IPS-18c (cell line): ENCODE data around the gene RASD1.
"Not testable (repeated sequence)": the region's sequence is repeated elsewhere in the genome, so short reads cannot be mapped to it uniquely, and the experiment has no call there.

Experiments
- H3K4me3 ChIP-seq: 2 replicates; pipeline ENCODE4 v1.7.0; 2013; ENCODE audit warnings: low read depth, mild to moderate bottlenecking, low read length, moderate library complexity; ENCODE audit not compliant: insufficient read depth
- H3K9me3 ChIP-seq: one replicate; pipeline ENCODE4 v1.6.1; 2013; ENCODE audit warnings: mild to moderate bottlenecking, low read length, moderate library complexity; ENCODE audit not compliant: control insufficient read depth, insufficient read depth

Gene RASD1

DNA sequence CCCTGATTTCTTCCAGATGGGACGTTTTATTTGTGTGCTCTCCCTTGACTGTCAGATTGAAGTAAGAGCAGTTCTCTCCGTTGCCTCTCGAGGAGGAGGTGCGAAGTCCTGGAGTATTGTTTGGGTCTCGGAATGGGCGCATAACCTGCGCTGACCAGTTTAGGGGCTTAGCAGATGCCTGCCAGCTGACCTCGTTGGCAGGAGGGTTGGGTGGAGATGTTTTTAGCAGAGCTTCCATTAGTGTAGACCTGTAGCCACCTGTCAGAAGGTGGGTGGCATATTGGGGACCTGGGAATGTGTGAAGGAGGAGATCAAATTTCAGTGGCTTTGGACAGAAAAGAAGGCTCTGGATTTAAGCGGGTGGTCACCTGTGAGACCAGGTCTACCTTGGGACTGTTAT, 3.6 kb downstream of the RASD1 start:
- H3K9me3 ChIP-seq: no peaks in the 10 kb centered on the region
- no peak overlapping the region for H3K4me3 ChIP-seq

DNA sequence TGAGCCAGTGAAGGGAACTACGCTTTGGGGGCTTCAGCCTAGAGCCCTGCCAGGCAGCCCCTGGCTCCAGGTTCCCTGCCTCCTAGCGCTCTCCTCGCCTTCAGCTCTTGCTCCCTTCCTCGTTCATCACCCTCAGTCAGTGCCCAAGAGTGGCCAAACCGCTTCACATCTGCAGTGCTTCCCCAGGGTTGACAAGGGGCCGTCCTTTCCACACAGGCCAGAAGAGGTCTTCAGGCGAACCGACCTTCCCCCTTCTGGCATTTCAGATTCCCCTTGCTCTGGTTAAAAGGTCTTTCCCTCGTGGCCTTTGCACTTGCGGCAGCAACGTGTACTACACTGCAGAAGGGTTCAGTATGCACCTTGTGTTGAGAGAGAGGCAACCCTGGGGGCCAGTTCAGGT, 4.1 kb downstream of the RASD1 start:
- no peak overlapping the region for H3K4me3 ChIP-seq
- no peaks in the 10 kb centered on the region for H3K9me3 ChIP-seq

DNA sequence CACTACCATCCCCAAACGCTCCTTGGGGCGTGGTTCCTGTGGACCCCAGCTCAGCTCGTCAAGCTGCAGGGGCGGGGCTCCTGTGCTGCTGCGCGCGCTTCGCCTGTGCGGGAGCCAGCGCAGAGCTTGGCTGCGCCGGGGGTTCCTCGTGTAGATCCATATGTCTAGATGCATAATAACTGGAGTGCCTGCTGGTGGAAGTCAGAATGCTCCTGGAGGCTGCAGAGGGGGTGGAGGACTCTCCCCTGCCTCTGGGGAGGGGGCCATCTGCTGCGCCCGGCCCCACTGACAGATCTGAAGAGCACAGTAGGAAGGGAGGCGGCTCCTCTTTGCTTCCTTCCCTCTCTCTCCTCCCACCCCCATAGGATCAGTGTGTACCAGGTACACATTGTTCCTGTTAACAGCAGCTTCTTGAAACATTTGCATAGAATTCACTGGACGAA, 4.6 kb downstream of the RASD1 start:
- no peak overlapping the region for H3K4me3 ChIP-seq
- no peaks in the 10 kb centered on the region for H3K9me3 ChIP-seq

DNA sequence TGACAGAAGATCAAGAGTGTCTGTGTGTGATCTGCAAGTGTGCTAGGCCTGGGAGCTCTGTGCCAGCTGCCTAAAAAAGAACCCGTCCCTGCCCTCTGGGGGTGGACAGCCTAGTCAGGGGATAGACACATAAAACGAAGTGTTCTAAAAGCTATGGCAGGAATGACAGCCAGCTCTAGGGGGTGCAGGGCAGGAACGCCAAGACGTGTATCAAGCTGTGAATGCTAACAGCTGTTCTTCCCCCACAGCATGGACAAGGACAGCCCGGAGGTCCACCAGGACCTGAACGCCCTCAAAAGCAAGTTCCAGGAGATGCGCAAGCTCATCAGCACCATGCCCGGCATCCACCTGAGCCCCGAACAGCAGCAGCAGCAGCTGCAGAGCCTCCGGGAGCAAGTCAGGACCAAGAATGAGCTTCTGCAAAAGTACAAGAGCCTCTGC, 5.1 kb downstream of the RASD1 start:
- Histone ChIP-seq H3K4me3 (no peak overlapping the region), H3K9me3 (no peaks in the 10 kb centered on the region)

DNA sequence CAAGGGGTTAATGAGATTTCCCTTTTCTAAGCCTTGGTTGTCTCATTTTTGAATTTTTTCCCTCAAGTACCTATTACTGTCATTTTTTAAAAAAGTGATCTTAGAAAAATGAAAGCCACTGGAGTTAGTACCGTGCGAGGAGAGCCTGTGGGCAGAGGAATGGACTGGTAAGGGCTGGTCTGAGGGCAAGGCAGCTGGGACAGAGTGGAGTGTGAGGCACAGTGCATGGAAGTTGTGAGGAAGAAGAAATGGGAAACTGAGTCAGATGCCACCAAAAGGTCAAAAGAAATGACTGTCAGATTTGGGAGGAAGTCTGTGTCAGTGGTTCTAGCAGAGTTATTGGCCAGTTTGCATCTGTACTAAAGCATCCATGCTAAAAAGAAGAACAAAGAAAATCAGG, 8.2 kb downstream of the RASD1 start:
- Histone ChIP-seq H3K9me3 (no peaks in the 10 kb centered on the region), H3K4me3 (no peak overlapping the region)

DNA sequence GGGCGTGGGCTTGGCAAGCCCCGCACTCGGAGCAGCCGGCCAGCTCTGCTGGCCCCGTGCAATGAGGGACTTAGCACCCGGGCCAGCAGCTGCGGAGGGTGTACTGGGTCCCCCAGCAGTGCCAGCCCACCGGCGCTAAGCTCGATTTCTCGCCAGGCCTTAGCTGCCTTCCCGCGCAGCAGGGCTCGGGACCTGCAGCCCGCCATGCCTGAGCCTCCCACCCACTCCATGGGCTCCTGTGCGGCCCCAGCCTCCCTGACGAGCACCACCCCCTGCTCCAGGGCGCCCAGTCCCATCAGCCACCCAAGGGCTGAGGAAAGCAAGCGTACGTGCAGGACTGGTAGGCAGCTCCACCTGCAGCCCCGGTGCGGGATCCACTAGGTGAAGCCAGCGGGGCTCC, 9.8 kb downstream of the RASD1 start:
- not testable (repeated sequence) for H3K4me3 ChIP-seq, H3K9me3 ChIP-seq

DNA sequence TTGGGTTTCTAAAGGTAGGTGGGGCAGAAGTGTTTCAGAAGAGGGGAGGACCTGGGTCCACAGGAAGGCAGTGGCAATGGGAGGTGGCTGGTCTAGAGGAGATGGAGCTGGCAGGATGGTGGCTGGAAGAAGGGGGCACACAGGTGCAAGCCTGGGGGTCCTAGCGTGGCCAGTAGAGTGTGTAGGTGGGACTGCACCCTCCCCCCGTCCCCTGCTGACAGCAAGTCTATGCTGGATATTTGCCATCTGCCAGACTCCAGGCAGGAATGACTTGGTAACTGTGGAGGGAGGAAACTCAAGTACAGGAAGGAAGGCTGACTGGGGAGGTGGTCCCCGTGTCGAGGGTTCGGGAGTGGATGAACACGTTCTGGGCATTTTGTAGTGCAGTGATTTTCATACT, 10.8 kb downstream of the RASD1 start:
- no peaks in the 10 kb centered on the region for H3K9me3 ChIP-seq
- H3K4me3 ChIP-seq: no peak overlapping the region

DNA sequence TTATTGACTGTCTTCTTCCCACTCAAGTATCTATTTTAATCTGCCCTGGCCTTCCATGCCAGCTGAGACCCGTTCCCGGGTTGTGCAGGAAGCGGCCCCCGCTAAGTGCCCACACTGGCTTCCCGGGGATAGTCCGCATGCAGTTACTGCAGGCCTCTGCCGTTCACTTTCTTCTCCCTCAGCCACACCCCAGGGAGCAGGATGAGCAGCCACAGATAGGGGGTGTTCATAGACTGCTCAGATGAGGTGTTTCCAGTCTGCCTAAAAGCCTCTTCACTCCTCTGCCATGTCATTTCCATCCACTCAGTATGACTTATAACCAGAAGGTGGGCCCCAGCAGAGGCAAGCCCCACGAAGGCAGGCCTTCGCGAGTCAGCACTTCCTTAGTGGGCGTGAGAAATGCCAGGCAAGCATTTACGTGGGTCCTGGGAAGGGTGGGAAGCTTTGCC, 11.7 kb downstream of the RASD1 start:
- Histone ChIP-seq H3K4me3 (no peak overlapping the region), H3K9me3 (no peaks in the 10 kb centered on the region)

DNA sequence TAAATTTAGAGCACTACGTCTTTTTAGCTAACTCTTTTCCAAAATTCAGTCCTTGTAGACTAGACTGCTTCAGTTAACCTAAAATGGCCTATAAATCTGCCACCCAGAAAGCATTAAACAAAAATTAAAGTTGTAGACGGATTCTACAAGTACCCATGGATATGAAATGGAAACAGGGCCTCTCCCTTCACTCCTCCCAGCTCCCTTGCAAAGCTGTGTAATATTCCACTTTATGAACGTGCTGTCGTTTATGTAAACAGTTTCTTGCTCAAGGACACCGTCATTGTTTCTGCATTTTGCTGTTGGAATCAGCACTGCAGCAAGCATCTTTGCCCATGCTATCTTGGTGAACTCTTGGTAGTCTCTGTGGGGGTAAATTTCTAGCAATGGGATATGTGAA, 14.3 kb downstream of the RASD1 start:
- Histone ChIP-seq H3K4me3 (no peak overlapping the region), H3K9me3 (no peaks in the 10 kb centered on the region)

DNA sequence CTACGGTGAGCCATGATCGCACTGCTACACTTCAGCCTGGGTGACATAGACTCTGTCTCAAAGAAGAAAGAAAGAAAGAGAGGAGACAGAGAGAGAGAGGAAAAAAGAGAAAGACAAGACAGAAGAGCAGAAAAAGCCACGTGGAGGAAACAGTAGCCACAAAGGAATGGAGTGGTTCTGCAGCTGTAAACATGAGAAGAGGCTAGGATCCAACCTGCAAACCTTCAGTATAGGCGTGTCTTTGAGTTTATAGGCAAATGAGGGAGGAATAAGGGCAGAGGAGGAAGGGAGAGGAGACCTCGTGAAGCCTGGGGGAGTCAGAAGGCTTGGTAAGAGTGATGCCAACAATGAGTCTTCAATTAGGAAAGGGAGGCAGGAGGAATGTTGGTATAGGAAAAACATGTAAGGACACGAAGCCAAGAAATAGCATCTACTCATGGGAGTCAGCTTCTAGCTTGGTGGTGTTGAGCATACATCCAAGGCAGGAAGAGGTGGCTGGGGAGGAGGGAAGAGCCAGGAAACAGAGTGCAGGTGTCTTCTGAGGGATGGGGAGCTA, 15.5 kb downstream of the RASD1 start:
- Histone ChIP-seq H3K4me3 (no peak overlapping the region), H3K9me3 (no peaks in the 10 kb centered on the region)

DNA sequence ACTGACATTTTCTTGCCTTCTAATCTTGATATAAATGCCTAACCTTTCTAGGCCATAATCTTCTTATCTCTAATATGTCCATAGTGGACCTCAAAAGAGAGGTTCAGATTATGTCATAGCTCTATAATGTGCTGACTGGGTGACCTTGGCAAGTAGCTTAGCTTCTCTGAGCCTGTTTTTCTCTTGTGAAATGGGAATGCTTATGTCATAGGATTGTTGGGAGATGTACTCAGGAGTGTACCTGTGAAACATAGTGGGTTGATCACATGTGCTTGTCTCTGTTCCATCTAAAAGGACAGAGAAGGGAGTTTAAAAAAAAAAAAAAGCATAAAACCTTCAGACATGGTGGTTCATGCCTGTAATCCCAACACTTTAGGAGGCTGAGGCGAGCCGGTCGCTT, 17.0 kb downstream of the RASD1 start:
- no peaks in the 10 kb centered on the region for H3K9me3 ChIP-seq

DNA sequence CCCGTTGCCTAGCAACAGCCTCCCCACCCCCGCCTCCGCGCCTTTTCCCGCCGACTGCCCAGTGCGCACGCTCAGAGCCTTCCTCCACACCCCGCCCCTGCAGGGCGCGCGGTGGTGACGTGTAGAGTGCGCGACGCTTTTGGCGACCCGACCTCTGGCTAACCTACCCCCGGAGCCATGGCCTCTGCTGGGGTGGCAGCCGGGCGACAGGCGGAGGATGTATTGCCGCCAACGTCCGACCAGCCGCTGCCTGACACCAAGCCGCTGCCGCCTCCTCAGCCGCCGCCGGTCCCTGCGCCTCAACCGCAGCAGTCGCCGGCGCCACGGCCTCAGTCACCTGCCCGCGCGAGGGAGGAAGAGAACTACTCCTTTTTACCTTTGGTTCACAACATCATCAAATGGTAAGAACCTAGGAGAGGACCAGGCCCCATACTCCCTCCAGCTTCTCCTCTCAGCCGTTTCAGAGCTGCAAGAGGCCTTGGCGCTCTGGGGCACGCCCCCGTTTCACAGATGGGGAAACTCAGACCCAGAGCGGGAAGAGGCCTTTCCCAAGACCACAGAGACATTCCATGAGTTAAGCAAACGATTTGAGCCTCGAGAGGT, 19.2 kb downstream of the RASD1 start, which contains the start of gene MED9:
Gene MED9 (plus strand): TSS at position 136 of the 603 bp plus-strand sequence. CDS start 42 bp downstream, at position 178.
- no peaks in the 10 kb centered on the region for H3K9me3 ChIP-seq
- H3K4me3 ChIP-seq: peak within 1 kb of the TSS; percentile 99

More for the DNA sequence above, 17.0 kb downstream of the RASD1 start:
- H3K4me3 ChIP-seq: no peak overlapping the region

DNA sequence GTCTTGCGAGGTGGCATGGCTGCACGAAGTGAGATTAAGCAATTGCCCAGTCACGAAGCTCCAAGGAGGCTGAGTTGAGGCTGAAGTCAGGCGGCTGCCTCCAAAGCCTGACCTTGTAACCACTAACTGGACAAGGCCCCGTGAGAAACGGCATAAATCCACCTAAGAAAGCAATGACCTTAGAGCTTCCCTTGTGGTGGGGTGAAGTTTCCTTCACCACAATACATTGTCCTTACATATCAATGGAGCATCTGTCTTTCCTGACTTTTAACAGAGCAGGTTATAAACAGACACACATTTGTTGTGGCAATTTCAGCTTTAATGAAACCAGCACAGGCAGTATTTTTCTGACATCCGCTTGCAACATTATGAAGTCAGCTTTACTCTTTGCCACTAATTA, 21.9 kb downstream of the RASD1 start:
- no peaks in the 10 kb centered on the region for H3K9me3 ChIP-seq
- H3K4me3 ChIP-seq: no peak overlapping the region

DNA sequence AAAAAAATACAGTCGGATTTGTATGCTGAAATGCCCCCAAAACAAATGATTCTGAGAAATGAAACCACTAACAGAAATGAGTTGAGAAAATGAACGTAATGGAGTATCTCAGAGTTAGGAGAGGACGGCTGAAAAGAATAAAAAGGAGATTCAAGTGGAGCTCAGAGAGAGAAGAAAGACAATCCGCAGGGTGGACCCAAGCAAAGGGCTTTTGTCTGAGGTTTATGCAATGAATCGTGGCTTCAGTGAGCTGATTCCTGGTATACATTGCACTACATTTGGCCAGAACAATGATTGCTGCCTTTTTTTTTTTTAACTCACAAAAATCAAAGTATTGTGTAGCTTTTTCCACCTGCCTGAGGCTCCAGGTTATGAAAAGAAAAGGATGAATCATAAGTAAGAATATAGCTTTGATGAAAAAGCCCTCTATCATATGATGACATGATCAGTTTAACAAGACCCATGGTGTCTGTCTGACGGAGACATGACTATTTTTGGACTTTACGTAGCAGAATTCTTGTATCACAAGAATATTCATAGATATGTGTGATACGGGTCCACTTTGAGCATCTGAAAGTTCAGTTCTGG, 23.8 kb downstream of the RASD1 start:
- no peak overlapping the region for H3K4me3 ChIP-seq
- H3K9me3 ChIP-seq: no peaks in the 10 kb centered on the region

DNA sequence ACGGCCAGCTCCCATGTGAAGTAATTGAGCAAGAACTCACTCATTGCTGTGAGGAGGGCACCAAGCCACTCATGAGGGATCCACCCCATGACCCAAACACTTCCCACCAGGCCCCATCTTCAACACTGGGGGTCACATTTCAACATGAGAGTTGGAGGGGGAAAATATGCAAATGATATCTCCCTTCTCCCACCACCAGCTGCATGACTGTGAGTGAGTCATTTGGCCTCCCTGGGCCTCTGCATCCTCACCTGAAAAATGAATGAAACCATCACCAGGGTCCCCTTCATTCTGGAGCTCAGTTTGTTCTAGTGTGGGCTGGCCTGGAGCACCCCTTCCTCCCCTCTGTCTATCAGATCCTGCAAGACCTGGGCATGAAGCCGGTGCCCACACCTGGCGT, 26.2 kb downstream of the RASD1 start:
- Histone ChIP-seq H3K9me3 (no peaks in the 10 kb centered on the region), H3K4me3 (no peak overlapping the region)

DNA sequence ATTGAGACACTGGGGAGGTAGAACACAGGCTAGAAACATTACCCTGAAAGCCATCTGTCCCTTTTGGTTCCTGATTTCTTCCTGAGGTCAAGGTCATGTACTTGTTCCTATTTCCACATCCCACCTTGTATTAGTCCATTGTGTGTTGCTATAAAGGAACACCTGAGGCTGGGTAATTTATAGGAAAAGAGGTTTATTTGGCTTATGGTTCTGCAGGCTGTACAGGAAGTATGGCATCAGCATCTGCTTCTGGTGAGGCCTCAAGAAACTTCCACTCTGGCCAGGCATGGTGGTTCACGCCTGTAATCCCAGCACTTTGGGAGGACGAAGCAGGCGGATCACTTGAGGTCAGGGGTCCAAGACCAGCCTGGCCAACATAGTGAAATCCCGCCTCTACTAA, 26.8 kb downstream of the RASD1 start:
- Histone ChIP-seq H3K4me3 (no peak overlapping the region), H3K9me3 (no peaks in the 10 kb centered on the region)

DNA sequence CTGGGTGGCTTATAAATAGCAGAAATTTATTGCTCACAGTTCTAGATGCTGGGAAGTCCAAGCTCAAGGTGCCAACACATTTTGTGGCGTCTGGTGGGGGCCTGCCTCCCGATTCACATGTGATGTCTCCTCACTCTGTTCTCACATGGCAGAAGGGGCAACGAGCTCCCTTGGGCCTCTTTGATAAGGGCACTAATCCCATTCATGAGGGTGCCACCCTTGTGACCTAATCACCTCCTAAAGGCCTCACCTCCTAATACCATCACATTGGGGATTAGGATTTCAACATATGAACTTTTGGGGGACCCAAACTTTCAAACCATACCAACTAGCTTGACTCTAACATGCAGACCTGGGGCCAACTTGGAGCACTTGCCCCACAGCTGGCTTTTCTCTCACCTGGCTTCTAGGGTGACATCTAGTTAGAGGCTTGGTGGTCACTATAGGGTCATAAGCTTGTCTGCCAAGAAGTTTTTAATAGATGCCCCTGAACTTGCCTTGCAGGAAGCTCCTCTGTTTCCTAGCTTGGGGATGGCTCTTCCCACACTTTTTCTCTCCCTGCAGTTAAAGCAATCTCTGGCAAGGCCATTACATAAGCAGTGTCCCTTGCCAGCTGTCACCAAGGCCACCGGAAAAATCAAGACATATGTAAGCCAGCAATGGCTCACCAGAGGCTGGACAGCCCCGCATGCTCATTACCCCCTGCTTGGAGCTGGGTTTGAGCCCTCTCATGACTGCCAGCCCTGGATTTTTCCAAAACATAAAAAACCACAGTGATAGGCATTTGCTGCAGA, 27.8 kb downstream of the RASD1 start:
- Histone ChIP-seq H3K4me3 (no peak overlapping the region), H3K9me3 (no peaks in the 10 kb centered on the region)

DNA sequence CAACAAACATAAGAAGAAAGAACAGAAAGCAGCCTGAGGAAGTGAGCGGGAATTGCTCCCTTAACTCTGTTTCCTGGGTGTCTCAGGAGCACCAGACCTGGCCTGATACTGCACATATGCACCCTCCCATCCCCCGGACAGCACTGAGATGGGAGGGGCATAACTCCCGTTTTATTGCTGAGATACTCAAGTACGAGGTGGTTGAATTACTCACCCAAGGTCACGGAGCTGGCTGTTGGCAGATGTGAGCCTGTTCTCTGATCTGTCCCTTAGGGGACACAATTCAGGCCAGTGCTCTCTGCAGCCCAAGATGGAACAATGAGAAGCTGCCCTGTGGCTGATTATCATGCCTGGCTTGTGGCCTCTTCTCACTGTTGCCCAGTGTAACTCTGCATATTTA, 28.5 kb downstream of the RASD1 start:
- H3K4me3 ChIP-seq: no peak overlapping the region
- no peaks in the 10 kb centered on the region for H3K9me3 ChIP-seq
